GM18861 (cell line): ENCODE data around the gene JAG2.

Source experiments
- ATAC-seq: cut with Tn5 transposase; IDR thresholded peaks from one replicate; pipeline ENCODE4 v1.9.1; 2021; ENCODE audit not compliant: unreplicated experiment

JAG2 gene

DNA sequence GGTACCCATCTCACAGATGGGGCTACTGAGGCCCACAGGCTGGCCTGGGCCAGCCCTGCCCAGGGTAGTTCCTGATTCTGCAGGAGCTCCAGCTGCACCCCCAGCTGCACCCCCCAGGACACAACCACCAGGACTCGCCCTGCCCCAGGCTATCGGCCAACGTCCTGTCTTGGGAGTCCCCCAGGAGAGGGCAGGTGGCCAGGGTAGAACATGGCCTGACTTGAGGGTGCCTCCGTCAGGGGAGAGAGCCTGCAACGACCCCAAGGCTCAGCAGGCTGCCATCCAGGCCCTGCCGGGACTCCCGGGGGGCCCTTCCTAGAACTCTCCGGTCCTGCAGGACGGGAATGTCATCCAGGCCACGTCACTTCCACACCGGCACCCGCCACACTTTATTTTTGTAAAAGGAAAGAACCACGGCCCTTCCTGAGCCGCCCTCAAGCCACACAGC is 15.8 kb downstream of the JAG2 start:
- ATAC-seq = no peak

DNA sequence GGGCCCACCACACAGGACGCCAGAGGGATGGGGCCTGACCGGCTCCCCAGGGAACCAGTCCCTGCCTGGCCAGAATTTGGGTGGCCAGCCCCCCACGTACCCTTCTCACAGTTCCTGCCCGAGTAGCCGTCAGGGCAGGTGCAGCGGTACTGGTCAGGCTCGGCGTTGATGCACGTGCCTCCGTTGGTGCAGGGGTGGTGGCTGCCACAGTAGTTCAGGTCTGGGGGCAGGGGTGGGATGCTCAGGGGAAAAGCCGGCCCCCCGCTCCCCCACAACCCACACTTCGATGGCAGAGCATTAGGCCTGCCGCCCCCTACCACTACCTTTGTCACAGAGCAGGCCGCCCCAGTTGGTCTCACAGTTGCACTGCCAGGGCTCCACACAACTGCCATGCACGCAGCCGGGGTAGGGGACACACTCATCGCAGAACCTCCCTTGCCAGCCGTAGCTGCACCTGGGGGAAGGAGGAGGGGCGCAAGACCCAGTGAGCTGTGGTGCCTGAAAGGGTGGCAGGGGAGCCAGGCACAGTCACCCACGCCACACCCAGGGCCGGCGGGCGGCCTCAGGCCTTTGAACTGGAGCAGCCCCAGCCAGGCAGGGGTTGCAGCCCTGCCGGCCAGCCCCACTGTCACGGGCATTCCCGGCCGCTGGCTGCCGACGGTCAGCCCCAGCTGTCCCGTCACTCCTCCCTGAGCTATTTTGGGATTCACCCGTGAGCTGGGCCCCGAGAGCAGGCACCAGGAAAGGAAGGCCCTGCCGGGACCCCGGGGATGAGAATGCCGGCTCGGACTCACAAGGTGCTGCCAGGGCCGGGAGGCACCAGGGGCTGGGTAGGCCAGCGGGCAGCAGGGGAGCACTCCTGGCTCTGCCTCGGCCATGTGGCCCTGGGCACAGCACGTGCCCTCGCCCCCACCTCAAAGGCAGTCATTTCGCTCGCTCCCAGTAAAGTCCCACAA is 16.5 kb downstream of the JAG2 start:
- no peak for ATAC-seq

DNA sequence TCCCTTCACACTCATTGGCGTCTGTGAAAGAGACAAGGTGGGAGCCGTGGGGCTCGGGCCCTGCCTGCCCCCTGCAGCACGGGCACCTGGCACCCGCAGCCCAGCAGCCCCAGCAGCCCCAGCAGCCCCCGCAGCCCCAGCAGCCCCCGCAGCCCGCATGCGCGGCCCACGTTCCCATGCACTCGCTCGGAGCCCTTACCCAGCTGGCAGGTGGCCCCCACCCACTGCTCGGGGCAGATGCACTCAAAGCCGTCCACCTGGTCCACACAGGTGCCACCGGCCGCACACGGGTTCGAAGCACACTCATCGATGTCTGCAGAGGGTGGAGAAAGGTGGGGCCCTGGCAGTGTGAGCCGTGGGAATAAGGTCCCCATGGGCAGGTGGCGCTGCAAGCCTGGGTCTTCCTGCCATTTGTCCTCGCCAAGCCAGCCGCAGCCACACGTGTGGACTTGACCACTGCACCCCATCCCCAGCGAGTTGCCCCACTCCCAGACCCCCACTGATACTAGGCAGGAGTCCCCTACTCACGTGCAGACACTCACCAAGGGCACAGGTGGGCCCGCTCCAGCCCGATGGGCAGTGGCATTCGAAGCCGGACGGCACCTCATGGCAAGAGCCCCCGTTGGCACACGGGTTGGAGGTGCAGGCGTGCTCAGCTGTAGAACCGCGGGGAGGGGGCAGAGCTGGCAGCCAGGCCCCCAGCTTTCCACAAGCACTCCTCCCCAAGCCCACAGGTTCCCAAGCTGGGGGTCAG is 17.3 kb downstream of the JAG2 start:
- no peak for ATAC-seq

DNA sequence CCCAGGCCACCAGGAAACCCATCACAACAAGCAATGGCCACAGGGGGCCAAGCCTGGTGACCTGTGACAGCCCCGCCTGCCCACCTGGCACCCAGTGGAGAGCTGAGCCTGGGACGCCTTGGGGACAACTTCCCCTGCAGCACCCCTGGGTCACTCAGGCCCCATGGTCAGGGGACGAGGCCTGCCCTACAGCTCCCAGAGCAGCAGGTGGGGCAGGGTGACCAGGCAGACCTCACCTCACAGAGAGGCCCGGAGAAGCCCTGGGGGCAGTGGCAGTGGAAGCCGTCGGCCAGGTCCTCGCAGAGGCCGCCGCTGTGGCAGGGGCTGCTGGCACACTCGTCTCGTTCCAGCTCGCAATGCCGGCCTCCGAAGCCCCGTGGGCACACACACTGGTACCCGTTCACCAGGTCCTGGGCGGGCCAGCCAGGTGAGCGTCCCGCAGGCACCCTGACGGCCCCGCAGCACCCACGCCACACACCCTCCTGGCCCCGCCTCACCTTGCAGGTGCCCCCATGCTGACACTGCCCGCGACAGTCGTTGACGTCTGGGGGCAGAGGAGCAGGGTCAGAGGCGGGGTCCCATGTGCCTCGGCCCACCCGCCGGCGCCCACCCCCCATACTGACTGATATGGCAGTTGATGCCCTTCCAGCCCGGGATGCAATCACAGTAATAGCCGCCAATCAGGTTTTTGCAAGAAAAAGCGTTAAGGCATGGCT is 18.1 kb downstream of the JAG2 start:
- ATAC-seq = no peak

DNA sequence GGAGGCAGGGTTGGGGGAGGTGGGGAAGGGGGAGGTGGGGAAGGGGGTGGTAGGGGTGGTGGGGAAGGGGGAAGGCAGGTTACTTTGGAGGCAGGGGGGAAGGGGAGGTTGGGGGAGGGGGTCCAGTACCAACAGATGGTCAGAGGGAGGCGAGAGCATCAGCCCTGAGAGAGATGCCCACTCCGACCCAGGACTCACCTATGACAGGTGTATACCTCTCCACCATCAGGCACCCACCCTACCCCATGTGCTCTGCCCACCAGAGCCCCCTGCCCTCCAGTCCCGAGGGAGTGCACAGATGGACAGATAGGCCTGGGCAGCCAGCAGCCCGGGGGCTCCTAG is 18.6 kb downstream of the JAG2 start:
- no peak for ATAC-seq

DNA sequence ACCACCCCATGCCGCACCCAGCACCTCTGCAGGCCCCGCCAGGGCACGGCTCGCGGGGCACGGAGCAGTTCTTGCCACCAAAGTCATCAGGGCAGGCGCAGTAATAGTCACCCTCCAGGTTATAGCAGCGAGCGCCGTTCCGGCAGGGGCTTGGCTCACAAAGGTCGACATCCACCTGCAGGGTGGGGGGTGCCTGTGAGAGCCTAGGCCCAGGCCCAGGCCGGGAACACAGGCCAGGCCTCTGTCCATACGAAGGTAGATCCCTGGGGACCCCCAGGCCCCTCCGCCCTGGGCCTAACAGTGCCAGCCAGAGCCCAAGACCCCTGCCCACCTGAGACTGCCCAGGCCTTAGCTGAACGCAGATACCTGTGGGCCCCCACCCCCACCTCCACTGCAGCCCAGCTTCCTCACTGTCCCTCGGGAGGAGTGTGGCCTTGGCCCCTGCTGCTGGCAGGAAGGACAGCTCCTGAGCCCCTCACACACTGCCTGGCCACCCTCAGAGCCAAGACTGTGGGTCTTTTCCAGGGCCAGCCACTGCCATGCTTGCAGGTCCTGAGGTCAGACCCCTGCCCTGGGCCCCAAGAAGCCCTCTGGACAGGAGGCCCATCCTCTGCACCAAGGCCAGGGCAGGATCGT is 19.3 kb downstream of the JAG2 start:
- ATAC-seq = no peak

DNA sequence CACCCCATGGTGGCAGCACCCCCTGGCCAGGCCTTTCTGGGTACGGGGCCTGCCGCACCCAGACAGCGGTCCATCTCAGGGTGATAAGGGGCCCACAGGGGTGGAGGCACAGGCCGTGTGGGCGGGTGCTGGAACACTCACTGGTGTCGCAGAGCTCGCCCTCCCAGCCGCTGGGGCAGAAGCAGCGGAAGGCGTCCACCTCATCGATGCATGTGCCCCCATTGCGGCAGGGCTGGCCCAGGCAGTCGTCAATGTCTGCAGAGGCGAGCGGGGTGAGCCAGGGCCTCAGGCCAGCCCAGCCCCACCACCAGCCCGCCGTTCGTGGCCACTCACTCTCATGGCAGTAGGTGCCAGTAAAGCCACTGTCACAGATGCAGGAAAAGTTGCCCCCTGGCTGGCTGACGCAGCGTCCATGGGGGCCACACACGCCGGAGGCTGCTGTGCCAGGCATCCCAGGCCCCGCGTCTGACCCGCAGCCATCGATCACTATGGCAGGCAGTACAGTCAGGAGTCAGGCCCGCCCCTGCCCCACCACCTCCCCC is 19.9 kb downstream of the JAG2 start:
- no peak for ATAC-seq

DNA sequence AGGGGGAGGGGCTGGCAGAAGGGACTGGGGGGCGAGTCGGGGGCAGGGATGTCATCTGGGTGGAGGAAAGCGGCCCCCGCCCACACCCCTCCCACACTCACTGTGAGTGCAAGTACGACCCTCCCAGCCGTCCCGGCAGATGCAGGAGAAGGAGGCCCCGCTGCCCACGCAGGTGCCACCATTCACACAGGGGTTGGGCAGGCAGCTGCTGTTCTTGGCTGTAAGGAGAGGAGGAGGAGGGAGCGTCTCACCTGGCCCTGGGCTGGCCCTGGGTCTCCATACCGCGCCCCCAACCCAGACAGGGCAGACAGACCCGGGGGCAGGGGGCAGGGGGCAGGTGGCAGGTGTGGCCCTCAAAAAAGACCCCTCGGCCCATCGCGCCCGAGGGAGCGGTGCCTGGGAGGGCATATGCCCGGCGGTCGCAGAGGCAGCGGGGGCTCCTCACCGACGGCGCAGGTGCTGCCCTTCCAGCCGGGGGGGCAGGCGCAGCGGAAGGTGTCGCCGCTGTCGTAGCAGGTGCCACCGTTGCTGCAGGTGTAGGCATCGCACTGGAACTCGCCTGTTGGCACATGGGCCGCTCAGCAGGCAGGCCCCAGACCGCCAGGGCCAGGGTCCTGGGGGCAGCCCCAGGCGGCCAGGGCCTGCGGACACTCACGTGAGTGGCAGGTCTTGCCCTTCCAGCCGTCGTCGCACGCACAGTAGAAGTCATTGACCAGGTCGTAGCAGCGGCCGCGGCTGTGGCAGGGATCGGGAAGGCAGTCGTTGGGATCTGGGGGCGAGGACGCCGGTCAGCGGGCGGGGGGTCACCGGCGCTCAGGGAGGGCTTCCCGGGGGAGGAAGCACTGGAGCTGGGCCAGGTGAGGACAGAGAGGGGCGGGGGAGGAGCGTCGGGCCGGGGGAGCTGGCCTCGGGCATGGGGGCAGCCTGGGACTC is 20.6 kb downstream of the JAG2 start:
- ATAC-seq = no peak

DNA sequence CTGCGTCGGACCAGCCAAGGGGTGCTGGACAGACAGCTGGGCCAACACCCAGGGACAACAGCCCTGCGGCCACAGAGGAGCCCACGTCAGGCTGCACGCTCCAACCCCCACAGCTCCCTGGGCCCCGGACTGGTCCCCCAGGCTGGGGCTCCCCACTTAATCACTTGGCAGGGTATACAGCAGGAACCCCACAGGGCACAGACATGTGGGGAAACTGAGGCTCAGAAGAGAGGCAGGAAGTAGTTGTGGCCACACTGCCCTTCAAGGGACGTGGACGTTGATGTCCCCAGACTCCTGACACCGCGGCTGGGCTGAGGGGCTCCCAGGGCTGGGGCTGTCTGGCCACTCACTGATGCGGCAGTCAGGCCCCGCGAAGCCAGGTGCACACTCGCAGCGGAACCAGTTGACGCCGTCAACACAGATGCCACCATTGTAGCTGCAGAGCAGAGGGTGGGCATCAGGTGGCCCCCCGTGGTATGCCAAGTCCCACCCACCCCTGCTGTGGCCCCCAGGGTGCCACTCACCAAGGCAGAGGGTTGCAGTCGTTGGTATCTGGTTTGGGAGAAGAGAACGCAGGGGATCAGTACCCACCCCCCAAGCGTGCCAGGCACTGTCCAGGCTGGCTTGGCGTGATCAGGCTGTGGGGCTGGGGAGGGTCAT is 21.5 kb downstream of the JAG2 start:
- ATAC-seq = no peak

DNA sequence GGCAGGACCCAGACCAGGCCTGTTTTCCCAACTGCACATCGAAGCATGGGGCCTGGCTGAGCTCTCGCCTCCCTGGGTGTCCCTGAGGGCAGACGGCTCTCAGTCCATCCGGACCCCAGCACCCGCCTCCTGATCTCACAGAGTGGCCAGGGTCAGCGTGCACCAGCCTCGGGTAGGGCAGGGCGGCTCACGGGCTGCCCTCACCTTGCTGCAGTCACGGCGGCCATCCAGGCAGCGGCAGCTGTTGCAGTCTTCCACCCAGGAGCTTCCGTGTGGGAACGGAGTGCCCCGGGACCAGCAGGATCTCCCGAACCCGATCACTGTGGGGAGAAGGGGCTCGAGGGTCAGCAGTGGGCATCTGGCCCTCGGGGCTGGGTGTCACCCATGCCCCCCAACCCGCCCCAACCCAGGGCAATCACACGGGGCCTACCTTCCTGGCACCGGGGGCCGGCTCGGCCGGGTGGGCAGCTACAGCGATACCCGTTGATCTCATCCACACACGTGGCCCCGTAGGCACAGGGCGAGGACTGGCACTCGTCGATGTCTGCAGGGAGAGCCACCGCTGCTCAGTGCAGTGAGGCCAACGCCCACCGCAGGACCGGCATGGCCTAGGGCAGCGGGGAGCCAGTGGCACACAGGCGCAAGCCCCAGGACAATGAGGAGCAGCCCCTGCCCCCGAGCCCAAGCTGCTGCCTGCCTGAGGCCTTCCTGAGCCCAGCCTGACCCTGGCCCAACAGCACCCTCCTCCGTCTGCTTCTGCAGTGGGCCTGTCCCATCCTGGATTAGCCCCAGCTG is 22.2 kb downstream of the JAG2 start:
- ATAC-seq = no peak

DNA sequence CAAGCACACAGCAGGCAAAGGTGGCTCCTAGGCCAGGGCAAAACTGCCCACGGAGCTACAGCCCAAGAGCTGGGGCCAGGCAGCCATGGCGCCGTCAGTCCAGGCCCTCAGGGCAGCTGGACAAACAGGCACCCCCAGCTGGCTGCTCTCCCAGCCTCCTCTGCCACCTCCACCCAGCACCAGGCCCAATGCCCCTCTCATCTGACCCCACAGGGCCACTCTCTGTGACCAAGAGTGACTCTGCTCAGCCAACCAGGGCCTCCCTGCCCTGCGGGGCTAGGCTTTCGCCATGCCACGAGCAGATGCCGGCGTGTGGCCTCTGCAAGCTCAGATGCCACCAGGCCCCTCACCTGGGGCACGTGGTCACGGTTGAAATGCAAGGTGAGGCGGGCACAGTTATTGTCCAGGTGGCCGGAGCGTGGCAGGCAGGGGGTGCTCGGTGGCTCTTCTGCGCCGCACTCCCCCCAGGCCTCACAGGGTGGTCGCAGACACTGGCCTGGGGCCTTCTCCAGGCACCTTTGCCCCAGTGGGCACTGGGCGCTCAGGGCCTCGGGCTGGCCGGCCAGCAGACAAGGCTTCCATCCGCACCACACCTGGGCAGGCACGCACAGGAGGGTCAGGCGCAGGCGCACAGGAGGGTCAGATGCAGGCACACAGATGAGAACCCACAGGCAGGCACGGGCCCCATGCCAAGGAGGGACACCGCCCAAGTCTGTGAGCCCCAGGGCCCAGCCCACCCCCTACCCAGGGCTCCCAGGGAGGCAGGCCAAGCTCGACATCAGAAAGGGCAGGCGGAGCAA is 23.0 kb downstream of the JAG2 start:
- no peak for ATAC-seq

DNA sequence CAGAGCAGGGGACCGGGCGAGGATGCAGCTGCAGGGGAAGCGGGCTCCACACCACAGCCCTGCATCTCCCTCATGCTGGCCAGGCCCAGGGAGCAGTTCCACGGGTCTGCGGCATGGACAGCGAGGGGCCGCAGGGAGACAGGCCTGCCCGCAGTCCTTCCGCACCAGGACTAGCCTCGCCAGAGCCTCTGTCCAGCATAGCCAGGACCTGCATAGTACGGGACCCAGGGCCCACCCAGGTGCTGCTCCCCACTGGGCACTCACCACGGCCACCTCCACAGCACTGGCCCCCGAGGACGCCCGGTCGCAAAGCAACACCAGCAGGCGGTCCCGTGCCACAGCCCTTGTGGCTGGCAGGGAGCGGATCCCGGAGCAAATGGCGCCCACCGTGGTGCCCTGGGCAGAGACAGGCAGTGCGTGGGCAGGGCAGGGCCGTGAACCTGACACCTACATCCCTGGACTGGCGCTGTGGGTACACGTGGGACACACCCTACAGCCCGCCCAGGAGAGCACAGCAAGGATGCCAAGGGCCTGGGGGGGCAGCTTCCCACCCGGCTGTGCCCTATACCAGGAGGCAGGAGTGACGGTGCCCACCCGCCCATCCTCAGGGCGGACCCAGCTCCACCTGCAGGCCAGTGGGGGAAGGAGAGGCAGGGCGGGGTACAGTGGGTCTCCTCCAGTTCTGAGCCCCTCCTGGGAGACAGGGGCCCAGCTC is 23.8 kb downstream of the JAG2 start:
- ATAC-seq = no peak

DNA sequence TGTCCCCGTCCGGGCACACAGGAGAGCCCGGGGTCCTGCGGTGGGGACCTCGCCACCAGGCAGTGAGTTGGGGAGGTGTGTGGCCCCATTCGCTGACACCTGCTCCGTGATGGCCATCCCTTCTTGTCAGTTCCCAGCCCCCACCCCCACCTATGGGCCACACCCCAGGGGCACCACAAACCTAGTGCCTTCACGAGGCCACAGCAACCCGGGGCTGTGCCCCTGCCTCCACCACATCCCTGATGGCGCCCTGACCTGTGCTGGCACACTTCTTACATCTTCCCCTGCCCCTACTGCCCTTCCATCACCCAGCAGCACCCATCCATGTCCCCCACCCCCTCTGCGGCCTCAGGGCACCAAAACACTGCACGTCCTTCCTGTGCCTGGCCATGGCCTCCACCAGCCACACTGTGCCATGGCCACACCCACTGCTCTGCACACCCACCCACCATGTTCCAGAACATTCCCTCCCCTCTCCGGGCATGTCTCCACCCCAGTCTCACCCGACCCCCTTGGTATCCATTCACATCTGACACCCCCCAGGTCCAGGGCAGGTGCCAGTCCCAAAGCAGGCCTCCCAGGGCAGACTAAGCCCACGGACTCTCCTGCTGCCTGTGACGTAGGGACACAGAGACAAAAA is 24.4 kb downstream of the JAG2 start:
- ATAC-seq = no peak

DNA sequence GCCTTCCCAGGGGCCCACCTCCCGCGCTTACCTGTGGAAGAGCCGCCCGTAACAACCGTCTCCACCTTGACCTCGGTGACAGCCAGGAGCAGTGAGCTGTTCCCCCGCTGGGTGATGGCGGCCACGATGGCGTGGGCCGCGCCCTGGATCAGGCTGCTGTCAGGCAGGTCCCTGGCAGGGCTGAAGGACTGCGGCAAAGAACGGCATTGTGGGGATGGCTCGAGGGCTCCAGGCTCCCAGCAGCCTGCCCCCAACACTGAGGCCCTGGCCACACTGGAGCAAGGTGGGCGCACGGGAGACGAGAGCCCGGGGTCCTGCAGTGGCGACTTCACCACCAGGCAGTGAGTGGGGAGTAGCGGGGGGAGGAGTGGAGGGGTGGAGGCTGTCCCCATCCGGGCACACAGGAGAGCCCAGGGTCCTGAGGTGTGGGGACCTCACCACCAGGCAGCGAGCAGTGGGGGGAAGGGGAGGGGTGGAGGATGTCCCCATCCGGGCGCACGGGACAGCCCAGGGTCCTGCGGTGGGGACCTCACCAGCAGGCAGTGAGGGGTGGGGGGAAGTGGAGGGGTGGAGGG is 25.0 kb downstream of the JAG2 start:
- ATAC-seq = no peak

DNA sequence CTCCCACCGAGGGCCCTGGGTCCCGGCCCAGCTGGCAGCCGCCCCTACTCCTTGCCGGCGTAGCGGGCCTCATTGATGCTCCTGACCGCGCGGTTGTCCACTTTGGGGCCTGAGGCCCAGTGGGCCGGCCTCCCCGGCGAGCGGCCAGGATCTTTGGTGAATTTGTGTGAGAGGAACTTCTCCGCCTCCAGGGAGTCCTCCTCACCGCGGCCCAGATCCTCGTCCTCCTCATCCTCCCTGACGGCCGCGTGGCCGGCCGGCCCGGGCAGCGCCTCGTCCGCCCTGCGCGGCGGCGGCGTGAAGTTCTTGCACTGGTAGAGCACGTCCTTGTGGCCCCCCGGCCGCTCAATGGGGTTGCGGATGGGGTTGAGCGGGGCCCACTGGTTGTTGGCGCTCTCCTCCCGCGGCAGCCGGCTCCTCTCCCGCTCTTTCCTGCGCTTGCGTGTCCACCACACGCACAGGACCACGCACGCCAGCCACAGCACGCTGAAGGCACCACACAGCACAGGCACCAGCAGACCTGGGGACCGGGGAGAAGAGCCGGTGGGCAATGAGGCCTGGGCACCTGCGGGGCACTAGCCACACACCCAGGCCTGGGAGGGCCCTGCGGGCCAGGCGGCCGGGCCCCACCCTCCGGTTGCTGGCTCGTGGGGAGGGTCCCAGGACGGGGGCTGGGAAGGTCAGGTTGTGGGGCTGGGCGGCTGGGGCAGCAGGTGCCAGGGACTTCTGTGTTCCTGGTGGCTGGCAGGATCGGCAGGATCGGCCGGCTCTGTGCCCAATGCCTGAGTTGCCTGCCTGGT is 25.7 kb downstream of the JAG2 start:
- no peak for ATAC-seq
